GM12873 (cell line): ENCODE results near the gene F7.

Source experiments
- CTCF ChIP-seq: IDR thresholded peaks from 2 replicates; pipeline ENCODE4 v1.5.1; 2012; ENCODE audit warnings: low read depth, mild to moderate bottlenecking, moderate library complexity, low read length, control low read depth; ENCODE audit not compliant: insufficient read depth; ENCODE audit errors: missing control alignments

The F7 gene

GRCh38 chr13:113152691-113152983 is 47.0 kb downstream of the F7 start:
- no peak for TF ChIP-seq CTCF

DNA sequence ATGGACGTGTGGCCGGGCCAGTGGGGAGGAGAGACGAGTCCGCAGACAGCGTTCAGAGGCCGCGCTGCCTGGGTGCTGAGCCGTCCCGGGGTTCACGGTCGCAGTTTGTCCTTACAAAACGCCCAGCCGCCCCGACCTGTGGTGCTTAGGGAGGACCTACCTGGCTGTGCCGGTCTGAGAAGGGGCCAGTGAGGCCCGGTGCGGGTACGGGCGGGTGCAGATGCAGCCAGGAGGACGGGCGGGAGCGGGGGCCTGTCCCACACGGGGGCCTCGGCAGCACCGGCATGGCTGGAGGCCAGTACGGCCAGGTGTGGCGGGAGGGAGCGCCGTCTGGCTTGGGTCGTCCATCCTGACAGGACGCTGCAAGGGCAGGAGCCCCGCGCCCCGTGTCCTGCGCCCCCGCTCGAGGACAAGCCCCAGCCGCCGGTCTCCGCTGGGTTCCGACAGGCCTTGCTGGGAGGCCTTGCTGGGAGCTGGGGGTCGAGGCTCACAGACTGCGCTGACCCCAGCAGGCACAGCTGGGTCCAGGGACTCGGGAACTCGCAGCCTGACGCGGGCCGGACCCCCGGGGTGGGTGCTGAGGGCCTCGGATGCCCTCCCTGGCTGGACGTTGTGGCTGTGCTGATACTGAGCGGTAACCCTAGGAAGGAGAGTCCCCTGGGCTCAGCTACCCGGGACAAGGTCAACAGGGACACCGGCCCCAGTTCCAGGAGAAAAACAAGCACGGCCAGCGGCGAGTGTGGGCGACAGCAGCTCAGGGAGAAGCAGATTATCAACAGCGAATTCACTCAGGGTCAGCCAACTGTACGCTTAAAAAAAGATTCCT is 47.6 kb downstream of the F7 start:
- TF ChIP-seq CTCF: no peak

- no peak for TF ChIP-seq CTCF
Observed at GRCh38 chr13:113153810-113154748, 48.5 kb downstream of the F7 start.

- no peak for TF ChIP-seq CTCF
Observed at GRCh38 chr13:113155201-113155600, 49.6 kb downstream of the F7 start.

DNA sequence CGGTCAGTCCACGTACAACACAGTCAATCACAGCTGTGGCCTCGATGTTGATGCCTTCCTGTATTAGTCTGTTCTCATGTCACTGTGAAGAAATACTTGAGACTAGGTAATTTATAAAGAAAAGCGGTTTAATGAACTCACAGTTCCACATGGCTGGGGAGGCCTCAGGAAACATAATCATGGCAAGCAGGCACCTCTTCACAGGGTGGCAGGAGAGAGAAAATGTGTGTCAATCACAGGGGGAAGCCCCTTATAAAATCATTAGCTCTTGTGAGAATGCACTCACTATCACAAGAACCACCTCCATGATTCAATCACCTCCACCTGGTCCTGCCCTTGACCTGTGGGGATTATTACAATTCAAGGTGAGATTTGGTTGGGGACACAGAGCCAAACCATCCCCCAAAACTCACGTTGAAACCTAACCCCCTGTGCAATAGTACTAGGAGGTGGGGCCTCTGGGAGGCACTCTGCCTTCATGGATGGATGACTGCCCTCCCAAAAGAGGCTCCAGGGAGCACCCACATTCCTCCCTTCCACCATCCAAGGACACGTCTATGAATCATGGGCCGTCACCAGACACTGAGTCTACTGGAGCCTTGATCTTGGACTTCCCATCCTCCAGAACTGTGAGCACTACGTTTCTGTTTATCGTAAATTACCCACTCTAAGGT is 50.5 kb downstream of the F7 start:
- TF ChIP-seq CTCF: no peak

DNA sequence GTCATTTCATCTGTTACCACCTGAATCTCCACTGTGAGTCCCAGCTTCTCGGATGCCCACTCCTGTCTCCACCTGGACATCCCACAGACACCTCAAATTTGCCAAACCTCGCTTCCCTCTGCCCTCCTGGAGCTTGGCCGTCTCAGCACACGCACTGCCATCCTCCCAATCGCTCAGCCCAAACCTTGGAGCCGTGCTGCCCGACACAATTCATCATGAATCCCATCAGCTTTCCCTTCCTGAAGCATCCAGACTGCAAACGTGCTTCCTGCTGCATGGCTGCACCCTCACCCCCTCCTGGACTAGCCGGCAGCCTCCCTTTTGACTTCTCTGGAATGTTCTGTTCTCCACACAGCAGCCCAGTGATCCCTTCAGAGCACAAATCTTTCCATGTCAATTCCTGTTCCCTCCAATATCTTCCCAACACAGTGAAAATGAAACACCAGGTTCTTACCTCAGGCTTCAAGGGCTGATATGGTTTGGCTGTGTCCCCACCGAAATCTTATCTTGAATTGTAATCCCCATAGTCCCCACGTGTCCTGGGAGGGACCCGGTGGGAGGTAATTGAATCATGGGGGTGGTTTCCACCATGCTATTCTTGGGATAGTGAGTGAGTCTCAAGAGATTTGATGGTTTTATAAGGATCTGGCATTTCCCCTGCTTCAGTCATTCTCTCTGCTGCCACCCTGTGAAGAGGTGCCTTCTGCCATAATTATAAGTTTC is 51.8 kb downstream of the F7 start:
- no peak for TF ChIP-seq CTCF
